SK-N-SH treated with all-trans-retinoic acid at 6 μM for 48 hours (cell line): Measurements from ENCODE around the gene CMBL.
A peak's percentile ranks its signal among the peaks of the same experiment; 100 is the strongest.

Source experiments
- ATAC-seq: fragments of 200-7000 bp; cut with Tn5 transposase; 3 replicates; pipeline ENCODE4 v1.9.1; 2020; ENCODE audit warnings: mild to moderate bottlenecking, moderate library complexity
- ARNTL ChIP-seq: fragments of 450-650 bp; formaldehyde crosslinking; IDR thresholded peaks from 2 replicates; pipeline ENCODE4 v1.5.0; 2020; ENCODE audit warnings: low read depth, mild to moderate bottlenecking, moderate library complexity, borderline replicate concordance
- BACH2 ChIP-seq: fragments of 250-450 bp; sonication (Bioruptor Pico); IDR thresholded peaks from 2 replicates; pipeline ENCODE4 v1.9.0; 2021; ENCODE audit warnings: mild to moderate bottlenecking, borderline replicate concordance
- CSDC2 ChIP-seq: fragments of 250-450 bp; sonication (Bioruptor Pico); IDR thresholded peaks from 2 replicates; pipeline ENCODE4 v1.5.0; 2020; ENCODE audit warnings: mild to moderate bottlenecking, moderate library complexity
- ESRRG ChIP-seq: fragments of 250-450 bp; sonication (Bioruptor Pico); IDR thresholded peaks from 2 replicates; pipeline ENCODE4 v1.6.1; 2021; ENCODE audit warnings: mild to moderate bottlenecking
- GLIS3 ChIP-seq: fragments of 250-450 bp; sonication (Bioruptor Pico); IDR thresholded peaks from 2 replicates; pipeline ENCODE4 v1.5.0; 2020; ENCODE audit warnings: mild to moderate bottlenecking, moderate library complexity
- OSR1 ChIP-seq: fragments of 250-450 bp; sonication (Bioruptor Pico); IDR thresholded peaks from 2 replicates; pipeline ENCODE4 v1.8.0; 2022; ENCODE audit warnings: moderate library complexity, mild to moderate bottlenecking, inconsistent platforms
- PPARA ChIP-seq: fragments of 250-450 bp; sonication (Bioruptor Pico); IDR thresholded peaks from 2 replicates; pipeline ENCODE4 v1.5.0; 2020; ENCODE audit warnings: mild to moderate bottlenecking, borderline replicate concordance
- RARB ChIP-seq: fragments of 250-450 bp; sonication (Bioruptor Pico); IDR thresholded peaks from 2 replicates; pipeline ENCODE4 v1.8.0; 2021; ENCODE audit warnings: mild to moderate bottlenecking, moderate library complexity
- SNAI2 ChIP-seq: fragments of 250-450 bp; sonication (Bioruptor Pico); IDR thresholded peaks from 2 replicates; pipeline ENCODE4 v1.5.0; 2020; ENCODE audit warnings: mild to moderate bottlenecking, moderate library complexity
- TCF4 ChIP-seq: fragments of 250-450 bp; sonication (Bioruptor Pico); IDR thresholded peaks from 2 replicates; pipeline ENCODE4 v1.8.0; 2021; ENCODE audit warnings: mild to moderate bottlenecking, moderate library complexity, borderline replicate concordance
- TOX ChIP-seq: fragments of 250-450 bp; sonication (Bioruptor Pico); IDR thresholded peaks from 2 replicates; pipeline ENCODE4 v1.8.0; 2021; ENCODE audit warnings: mild to moderate bottlenecking, moderate library complexity, borderline replicate concordance
- ZC3H10 ChIP-seq: fragments of 250-450 bp; sonication (Bioruptor Pico); IDR thresholded peaks from 2 replicates; pipeline ENCODE4 v1.5.1; 2021; ENCODE audit warnings: mild to moderate bottlenecking, moderate library complexity
- ZFP30 ChIP-seq: fragments of 450-650 bp; formaldehyde crosslinking; IDR thresholded peaks from 2 replicates; pipeline ENCODE4 v1.5.0; 2022; ENCODE audit warnings: mild to moderate bottlenecking, moderate library complexity
- ZNF565 ChIP-seq: fragments of 450-650 bp; formaldehyde crosslinking; conservative IDR thresholded peaks from 2 replicates; pipeline ENCODE4 v1.5.0; 2020; ENCODE audit warnings: low read depth, mild to moderate bottlenecking, moderate library complexity
- TF ChIP-seq, protein P1 (sequence below): fragments of 250-450 bp; sonication (Bioruptor Pico); IDR thresholded peaks from 2 replicates; pipeline ENCODE4 v1.8.0; 2020; ENCODE audit warnings: mild to moderate bottlenecking, moderate library complexity, borderline replicate concordance
- TF ChIP-seq, protein P2 (sequence below): fragments of 250-450 bp; sonication (Bioruptor Pico); IDR thresholded peaks from 2 replicates; pipeline ENCODE4 v1.5.0; 2020; ENCODE audit warnings: mild to moderate bottlenecking, moderate library complexity
- TF ChIP-seq, protein P3 (sequence below): fragments of 250-450 bp; sonication (Bioruptor Pico); IDR thresholded peaks from 2 replicates; pipeline ENCODE4 v1.8.0; 2021; ENCODE audit warnings: low read depth, mild to moderate bottlenecking, moderate library complexity, borderline replicate concordance
- TF ChIP-seq, protein P4 (sequence below): fragments of 250-450 bp; sonication (Bioruptor Pico); IDR thresholded peaks from 2 replicates; pipeline ENCODE4 v1.5.1; 2020; ENCODE audit warnings: low read depth, mild to moderate bottlenecking, moderate library complexity
- TF ChIP-seq, protein P5 (sequence below): fragments of 250-450 bp; sonication (Bioruptor Pico); IDR thresholded peaks from 2 replicates; pipeline ENCODE4 v1.5.1; 2021; ENCODE audit warnings: mild to moderate bottlenecking, moderate library complexity

The CMBL gene

DNA sequence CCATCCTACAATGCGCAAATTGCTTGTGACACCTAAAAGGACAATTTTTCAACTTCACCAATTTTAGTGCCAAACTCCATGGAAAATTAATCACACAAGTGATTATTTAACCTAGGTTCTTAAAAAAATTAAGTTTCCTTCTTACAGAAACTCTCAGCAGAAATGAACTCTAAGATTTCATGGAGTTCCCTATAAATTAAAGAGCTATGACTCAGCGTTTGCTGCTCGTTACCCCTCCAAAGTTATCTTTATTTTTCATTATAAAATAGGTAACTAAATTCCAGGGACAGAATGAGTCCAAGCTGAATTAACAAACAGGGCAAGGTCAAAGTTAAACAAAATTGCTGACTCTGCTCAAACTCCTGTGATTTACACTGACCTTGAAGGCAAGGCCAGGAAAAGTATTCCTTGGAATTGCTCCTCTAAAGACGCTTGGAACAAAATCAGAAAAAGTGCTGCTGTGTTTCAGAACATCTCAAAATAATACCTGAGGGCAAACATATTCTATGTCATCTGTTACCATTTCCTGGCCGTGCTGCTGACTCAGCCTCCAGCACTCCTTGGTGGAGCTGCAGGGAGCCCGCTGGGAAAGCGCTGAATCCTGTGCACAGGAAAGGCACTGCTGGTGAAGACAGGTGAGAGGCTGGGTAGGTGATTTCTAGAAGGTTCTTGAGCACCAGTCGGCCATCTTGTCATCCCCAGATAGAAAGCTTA is 2.5 kb upstream of the CMBL start:
- TF ChIP-seq ARNTL (CRISPR knock-in tag) (no peak), PPARA (no peak), RARB (CRISPR knock-in tag) (no peak), TCF4 (no peak), SNAI2 (CRISPR knock-in tag) (no peak), TOX (CRISPR knock-in tag) (no peak), OSR1 (CRISPR knock-in tag) (no peak), GLIS3 (CRISPR knock-in tag) (no peak)
- TF ChIP-seq, protein P1, sequence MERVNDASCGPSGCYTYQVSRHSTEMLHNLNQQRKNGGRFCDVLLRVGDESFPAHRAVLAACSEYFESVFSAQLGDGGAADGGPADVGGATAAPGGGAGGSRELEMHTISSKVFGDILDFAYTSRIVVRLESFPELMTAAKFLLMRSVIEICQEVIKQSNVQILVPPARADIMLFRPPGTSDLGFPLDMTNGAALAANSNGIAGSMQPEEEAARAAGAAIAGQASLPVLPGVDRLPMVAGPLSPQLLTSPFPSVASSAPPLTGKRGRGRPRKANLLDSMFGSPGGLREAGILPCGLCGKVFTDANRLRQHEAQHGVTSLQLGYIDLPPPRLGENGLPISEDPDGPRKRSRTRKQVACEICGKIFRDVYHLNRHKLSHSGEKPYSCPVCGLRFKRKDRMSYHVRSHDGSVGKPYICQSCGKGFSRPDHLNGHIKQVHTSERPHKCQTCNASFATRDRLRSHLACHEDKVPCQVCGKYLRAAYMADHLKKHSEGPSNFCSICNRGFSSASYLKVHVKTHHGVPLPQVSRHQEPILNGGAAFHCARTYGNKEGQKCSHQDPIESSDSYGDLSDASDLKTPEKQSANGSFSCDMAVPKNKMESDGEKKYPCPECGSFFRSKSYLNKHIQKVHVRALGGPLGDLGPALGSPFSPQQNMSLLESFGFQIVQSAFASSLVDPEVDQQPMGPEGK (CRISPR knock-in tag): no peak
- TF ChIP-seq, protein P2, sequence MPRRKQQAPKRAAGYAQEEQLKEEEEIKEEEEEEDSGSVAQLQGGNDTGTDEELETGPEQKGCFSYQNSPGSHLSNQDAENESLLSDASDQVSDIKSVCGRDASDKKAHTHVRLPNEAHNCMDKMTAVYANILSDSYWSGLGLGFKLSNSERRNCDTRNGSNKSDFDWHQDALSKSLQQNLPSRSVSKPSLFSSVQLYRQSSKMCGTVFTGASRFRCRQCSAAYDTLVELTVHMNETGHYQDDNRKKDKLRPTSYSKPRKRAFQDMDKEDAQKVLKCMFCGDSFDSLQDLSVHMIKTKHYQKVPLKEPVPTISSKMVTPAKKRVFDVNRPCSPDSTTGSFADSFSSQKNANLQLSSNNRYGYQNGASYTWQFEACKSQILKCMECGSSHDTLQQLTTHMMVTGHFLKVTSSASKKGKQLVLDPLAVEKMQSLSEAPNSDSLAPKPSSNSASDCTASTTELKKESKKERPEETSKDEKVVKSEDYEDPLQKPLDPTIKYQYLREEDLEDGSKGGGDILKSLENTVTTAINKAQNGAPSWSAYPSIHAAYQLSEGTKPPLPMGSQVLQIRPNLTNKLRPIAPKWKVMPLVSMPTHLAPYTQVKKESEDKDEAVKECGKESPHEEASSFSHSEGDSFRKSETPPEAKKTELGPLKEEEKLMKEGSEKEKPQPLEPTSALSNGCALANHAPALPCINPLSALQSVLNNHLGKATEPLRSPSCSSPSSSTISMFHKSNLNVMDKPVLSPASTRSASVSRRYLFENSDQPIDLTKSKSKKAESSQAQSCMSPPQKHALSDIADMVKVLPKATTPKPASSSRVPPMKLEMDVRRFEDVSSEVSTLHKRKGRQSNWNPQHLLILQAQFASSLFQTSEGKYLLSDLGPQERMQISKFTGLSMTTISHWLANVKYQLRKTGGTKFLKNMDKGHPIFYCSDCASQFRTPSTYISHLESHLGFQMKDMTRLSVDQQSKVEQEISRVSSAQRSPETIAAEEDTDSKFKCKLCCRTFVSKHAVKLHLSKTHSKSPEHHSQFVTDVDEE (CRISPR knock-in tag): no peak
- TF ChIP-seq, protein P3, sequence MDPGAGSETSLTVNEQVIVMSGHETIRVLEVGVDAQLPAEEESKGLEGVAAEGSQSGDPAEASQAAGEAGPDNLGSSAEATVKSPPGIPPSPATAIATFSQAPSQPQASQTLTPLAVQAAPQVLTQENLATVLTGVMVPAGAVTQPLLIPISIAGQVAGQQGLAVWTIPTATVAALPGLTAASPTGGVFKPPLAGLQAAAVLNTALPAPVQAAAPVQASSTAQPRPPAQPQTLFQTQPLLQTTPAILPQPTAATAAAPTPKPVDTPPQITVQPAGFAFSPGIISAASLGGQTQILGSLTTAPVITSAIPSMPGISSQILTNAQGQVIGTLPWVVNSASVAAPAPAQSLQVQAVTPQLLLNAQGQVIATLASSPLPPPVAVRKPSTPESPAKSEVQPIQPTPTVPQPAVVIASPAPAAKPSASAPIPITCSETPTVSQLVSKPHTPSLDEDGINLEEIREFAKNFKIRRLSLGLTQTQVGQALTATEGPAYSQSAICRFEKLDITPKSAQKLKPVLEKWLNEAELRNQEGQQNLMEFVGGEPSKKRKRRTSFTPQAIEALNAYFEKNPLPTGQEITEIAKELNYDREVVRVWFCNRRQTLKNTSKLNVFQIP: no peak
- TF ChIP-seq, protein P4, sequence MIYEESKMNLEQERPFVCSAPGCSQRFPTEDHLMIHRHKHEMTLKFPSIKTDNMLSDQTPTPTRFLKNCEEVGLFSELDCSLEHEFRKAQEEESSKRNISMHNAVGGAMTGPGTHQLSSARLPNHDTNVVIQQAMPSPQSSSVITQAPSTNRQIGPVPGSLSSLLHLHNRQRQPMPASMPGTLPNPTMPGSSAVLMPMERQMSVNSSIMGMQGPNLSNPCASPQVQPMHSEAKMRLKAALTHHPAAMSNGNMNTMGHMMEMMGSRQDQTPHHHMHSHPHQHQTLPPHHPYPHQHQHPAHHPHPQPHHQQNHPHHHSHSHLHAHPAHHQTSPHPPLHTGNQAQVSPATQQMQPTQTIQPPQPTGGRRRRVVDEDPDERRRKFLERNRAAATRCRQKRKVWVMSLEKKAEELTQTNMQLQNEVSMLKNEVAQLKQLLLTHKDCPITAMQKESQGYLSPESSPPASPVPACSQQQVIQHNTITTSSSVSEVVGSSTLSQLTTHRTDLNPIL: no peak
- peak; percentile 71 for ATAC-seq

DNA sequence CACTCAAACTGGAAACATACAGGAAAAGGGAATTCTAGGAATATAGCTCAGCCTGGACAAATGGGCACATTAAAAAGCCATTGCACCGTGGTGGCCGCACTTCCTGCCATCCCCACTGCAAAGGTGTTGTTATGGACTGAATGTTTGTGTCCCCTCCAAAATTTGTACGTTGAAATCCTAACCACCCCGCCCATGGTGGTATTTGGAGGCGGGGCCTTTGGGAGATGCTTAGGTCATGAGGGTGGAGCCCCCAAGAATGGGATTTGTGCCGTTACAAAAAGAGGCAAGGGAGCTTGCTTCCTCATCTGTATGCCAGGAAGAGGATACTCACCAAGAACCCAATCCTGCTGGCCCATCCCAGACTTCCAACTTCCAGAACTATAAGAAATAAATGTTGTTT is 1.1 kb upstream of the CMBL start:
- TF ChIP-seq BACH2 (CRISPR knock-in tag) (no peak), ESRRG (CRISPR knock-in tag) (no peak), ZNF565 (CRISPR knock-in tag) (no peak), CSDC2 (no peak), SNAI2 (CRISPR knock-in tag) (no peak), ARNTL (CRISPR knock-in tag) (no peak)
- TF ChIP-seq, protein P1 (CRISPR knock-in tag): no peak
- ATAC-seq: no peak

DNA sequence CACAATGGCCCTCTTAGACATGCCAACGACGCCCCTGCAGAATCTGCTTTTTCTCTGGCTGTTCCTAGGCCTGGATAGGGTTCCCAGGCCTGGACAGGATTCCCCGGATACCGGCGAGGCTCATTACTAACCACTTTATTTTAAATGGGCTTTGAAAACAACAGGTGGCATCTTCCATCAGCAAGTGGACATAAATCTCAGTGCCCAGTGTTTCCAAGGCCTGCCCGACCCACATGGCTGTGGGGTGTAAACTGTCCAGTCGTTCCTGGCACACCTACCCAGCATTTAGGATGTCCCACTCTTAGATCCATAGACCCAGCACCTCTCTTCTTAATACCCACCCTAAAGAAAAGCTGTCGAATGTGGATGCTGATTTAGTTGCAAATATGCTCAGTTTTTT is 896 bp downstream of the CMBL start:
- ATAC-seq: peak; percentile 12; the same call in 2 of the 3 replicates
- TF ChIP-seq TOX (CRISPR knock-in tag) (no peak), ESRRG (CRISPR knock-in tag) (no peak), ARNTL (CRISPR knock-in tag) (no peak), ZC3H10 (CRISPR knock-in tag) (no peak), BACH2 (CRISPR knock-in tag) (no peak), RARB (CRISPR knock-in tag) (no peak), ZFP30 (CRISPR knock-in tag) (no peak), PPARA (no peak), OSR1 (CRISPR knock-in tag) (no peak)
- TF ChIP-seq, protein P5, sequence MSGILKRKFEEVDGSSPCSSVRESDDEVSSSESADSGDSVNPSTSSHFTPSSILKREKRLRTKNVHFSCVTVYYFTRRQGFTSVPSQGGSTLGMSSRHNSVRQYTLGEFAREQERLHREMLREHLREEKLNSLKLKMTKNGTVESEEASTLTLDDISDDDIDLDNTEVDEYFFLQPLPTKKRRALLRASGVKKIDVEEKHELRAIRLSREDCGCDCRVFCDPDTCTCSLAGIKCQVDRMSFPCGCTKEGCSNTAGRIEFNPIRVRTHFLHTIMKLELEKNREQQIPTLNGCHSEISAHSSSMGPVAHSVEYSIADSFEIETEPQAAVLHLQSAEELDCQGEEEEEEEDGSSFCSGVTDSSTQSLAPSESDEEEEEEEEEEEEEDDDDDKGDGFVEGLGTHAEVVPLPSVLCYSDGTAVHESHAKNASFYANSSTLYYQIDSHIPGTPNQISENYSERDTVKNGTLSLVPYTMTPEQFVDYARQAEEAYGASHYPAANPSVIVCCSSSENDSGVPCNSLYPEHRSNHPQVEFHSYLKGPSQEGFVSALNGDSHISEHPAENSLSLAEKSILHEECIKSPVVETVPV (CRISPR knock-in tag): no peak
- TF ChIP-seq, protein P3: no peak
- TF ChIP-seq, protein P2 (CRISPR knock-in tag): no peak
